ENCODE data around the gene C19orf67. TPM values are rescaled to one million over a fixed set of nuclear protein-coding genes. Genes with fewer than 3 reads are reported as not detected.

The C19orf67 gene
- total RNA-seq, 6 experiments from 2014 or later: not detected

GRCh38 chr19:14089412-14089661 is 3.8 kb upstream of the C19orf67 start:
- Mint-ChIP-seq H3K27ac (peak overlapping the region; percentile 49; the same call in 1 of the 2 replicates), H3K4me1 (ENCODE audit: low read depth) (peaks cover 15% of the 10 kb centered on the region), H3K9me3 (peaks cover 14% of the 10 kb centered on the region), H3K27me3 (ENCODE audit: insufficient read depth) (peaks cover 5% of the 10 kb centered on the region), H3K4me3 (peak overlapping the region; percentile 84), H3K36me3 (ENCODE audit: low read depth) (peaks cover 16% of the 10 kb centered on the region)
- no peak for DNase-seq
- peak; percentile 30; the same call in 1 of the 2 replicates for TF ChIP-seq CTCF (IDR thresholded peaks at IDR 0.05)

GRCh38 chr19:14088634-14089411 is 3.2 kb upstream of the C19orf67 start:
- Mint-ChIP-seq H3K36me3 (ENCODE audit: low read depth) (peaks cover 14% of the 10 kb centered on the region), H3K4me3 (peak overlapping the region; percentile 84), H3K27me3 (ENCODE audit: insufficient read depth) (peaks cover 5% of the 10 kb centered on the region), H3K4me1 (ENCODE audit: low read depth) (peaks cover 15% of the 10 kb centered on the region), H3K27ac (peak overlapping the region; percentile 49; the same call in 1 of the 2 replicates), H3K9me3 (peaks cover 9% of the 10 kb centered on the region)
- no peak for TF ChIP-seq CTCF (IDR thresholded peaks at IDR 0.05)
- no peak for DNase-seq

- Mint-ChIP-seq H3K4me1 (ENCODE audit: low read depth) (peaks cover 15% of the 10 kb centered on the region), H3K27ac (no peak overlapping the region), H3K27me3 (ENCODE audit: insufficient read depth) (no peaks in the 10 kb centered on the region; the same call in 1 of the 2 replicates)
These were observed 515 bp upstream of the C19orf67 start for GRCh38 chr19:14086098-14086497.

GRCh38 chr19:14082675-14082960 is 3.0 kb downstream of the C19orf67 start:
- TF ChIP-seq CTCF (IDR thresholded peaks at IDR 0.05): no peak
- H3K36me3 Mint-ChIP-seq (ENCODE audit: low read depth): no peaks in the 10 kb centered on the region
- DNase-seq: no peak
- peak overlapping the region; percentile 91 for H3K27ac Mint-ChIP-seq
- H3K27me3 Mint-ChIP-seq (ENCODE audit: insufficient read depth): no peaks in the 10 kb centered on the region; the same call in 1 of the 2 replicates
- peak overlapping the region; percentile 96 for H3K4me3 Mint-ChIP-seq
- no peaks in the 10 kb centered on the region for H3K9me3 Mint-ChIP-seq
- H3K4me1 Mint-ChIP-seq (ENCODE audit: low read depth): peaks cover 16% of the 10 kb centered on the region

More at GRCh38 chr19:14086098-14086497, 515 bp upstream of the C19orf67 start:
- DNase-seq: no peak
- no peak overlapping the region for H3K4me3 Mint-ChIP-seq
- TF ChIP-seq CTCF (IDR thresholded peaks at IDR 0.05): no peak
- no peaks in the 10 kb centered on the region for H3K9me3 Mint-ChIP-seq
- peaks cover 4% of the 10 kb centered on the region for H3K36me3 Mint-ChIP-seq (ENCODE audit: low read depth)

GRCh38 chr19:14081797-14082674 is 3.5 kb downstream of the C19orf67 start:
- no peak for DNase-seq
- Mint-ChIP-seq H3K27ac (peak overlapping the region; percentile 91), H3K27me3 (ENCODE audit: insufficient read depth) (no peaks in the 10 kb centered on the region; the same call in 1 of the 2 replicates), H3K4me1 (ENCODE audit: low read depth) (peaks cover 16% of the 10 kb centered on the region), H3K4me3 (peak overlapping the region; percentile 96), H3K9me3 (no peaks in the 10 kb centered on the region), H3K36me3 (ENCODE audit: low read depth) (no peaks in the 10 kb centered on the region)
- no peak for TF ChIP-seq CTCF (IDR thresholded peaks at IDR 0.05)

All from HFFc6 (cell line).